Renal pelvis (tissue), 4 donors: Measurements from ENCODE around the gene ABLIM3. TPM values are rescaled to one million over a fixed set of nuclear protein-coding genes. Genes with fewer than 3 reads are reported as not detected.
"Not testable (repeated sequence)": the region's sequence is repeated elsewhere in the genome, so short reads cannot be mapped to it uniquely, and the experiment has no call there.

Source experiments
- DNase-seq: peaks from one replicate; pipeline ENCODE4 v3.0.0-alpha.2; 2013
- polyA plus RNA-seq, 3 donors: library from polyadenylated mRNA; unstranded; fragments of 120-200 nt; gene quantifications; one replicate each; pipeline ENCODE4 v1.2.1, GENCODE V29; 2013; ENCODE audit not compliant: insufficient read length in 3 of 3

Gene ABLIM3
- polyA plus RNA-seq, 3 donors: 1.1 to 1.3 (median 1.3) TPM

DNA sequence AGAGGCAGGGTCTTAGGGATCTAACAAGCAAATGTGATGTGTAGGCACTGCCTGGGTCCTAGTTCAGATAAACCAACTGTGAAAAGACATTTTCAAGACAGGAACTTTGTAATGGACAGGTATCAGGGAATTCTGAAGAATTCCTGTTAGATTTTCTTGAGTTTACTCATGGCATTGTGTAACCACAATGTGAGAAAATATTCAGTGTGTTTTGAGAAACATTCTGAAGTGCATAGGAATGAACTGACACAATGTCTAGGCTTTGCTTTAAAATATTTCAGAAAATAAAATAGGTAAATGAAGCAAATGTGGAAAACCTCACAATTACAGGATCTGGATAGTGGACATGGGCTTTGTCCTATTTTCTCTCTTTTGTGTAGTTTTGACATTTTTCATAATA lies 115.2 kb downstream of the ABLIM3 start:
- DNase-seq: no peak

- DNase-seq: no peak
Observed at GRCh38 chr5:149257131-149257530, 115.8 kb downstream of the ABLIM3 start.

DNA sequence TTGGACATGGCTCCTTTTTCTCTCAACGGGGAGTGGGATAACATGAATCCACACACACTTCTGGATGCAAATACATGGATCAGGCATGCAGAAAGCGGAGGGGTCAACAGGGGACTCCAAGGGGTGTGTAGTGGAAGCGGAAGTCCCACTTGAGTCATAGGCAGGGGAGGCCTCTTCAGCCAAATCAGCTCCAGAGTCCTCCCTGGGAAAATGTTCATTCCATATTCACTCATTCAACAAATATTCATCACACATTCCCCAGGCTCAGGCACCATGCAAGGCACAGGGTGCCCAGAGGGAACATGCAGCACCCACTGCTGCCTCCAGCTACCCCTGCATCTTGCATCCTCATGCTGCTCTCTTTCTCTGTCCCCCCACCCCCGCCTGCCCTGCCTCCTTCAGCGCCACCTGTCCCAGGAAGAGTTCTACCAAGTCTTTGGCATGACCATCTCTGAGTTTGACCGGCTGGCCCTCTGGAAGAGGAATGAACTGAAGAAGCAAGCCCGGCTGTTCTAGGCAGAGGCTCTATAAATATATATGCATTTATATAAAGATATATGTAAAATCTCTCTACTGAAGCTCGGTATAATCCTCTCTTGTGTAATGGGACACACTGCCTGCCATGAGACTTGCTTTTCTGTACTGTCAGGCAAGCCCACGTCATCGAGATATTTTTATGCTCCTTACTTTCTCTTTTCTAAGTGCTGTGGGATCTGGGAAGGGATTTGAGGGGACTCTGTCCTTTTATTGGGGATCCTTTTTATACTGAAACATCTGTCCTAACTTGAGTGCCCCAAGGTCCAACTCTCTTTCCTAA lies 116.8 kb downstream of the ABLIM3 start:
- DNase-seq: no peak

GRCh38 chr5:149260761-149261160 lies 119.5 kb downstream of the ABLIM3 start:
- no peak for DNase-seq

GRCh38 chr5:149261246-149261645 lies 120.0 kb downstream of the ABLIM3 start:
- no peak for DNase-seq

DNA sequence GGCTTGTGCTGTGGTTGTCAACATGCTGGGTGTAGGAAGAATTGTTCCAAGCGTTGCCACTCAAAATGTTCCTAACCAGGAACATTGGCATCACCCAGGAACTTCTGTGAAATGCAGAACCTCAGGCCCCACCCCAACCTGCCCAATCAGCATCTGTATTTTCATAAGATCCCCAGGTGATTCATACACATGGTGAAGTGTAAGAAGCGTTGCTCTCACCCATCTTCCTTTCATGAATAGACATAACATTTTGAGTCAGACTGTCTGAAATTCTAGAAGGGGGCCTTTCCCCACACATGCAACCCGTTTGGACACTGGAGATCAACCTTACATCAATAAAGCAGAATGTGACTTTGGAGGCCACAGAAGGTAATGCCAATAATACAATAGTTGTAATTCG lies 121.0 kb downstream of the ABLIM3 start:
- DNase-seq: no peak

DNA sequence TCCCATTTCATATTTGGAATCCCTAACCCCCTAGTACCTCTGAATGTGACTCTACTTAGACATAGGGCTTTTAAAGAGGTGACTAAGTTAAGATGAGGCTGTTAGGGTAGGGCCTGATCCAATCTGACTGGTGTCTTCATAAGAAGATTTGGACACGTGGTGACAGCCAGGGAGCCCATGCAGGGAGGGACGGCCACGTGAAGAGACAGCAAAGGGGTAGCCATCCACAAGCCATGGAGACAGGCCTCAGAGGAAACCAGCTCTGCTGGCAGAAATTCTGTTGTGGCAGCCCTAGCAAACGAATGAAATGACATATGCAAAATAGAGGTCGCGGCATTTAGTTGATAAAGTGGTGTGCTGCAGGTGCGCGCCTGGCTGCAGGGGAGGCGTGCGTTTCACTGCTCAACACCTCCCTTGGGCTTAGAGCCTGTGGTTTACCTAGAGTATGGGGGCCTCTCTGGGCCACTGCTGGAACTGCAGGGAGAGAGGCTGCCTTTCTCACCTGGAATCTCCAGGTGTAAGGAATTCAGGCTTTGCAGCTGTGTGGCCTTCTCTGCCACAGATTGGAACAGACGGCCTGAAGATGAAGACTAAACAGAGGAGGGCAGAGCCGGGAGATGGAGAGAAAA lies 123.3 kb downstream of the ABLIM3 start:
- no peak for DNase-seq

DNA sequence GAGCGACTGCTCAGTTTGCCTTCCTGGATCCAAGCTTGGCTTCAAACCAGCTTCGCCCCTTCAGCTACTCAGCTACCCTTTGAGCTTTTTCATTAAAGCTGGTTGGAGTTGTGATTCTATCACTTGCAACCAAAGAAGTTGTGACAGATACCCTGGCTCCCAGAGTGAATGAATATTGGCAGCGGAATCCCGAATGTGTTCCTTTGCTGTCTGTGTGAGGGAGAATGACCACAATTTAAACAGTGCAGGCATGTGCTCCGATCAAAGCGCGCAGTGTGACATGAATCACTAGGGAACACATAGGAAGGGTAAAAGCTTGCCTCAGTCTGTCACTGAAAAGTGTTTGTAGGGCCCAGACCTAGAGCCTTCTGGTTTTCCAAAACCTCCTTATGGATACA lies 123.8 kb downstream of the ABLIM3 start:
- no peak for DNase-seq

DNA sequence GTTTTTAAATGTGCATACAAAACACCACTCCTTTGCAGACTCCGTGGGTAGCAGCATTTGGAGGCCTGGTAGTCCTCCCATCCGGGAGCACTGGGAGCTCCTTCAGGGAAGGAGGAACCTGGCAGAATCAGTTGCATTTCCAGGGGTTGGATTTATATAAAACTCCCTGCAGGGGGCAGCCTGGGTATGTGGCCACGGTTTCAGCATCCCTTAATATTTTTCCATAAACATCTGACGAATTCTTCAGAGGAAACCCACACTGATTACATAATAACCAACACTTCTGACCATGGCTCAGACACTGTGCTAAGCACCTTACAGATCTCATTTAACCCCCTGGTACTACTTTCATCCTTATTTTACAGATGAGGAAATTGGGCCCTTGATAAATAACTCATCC lies 124.3 kb downstream of the ABLIM3 start:
- no peak for DNase-seq

- DNase-seq: no peak
Observed at GRCh38 chr5:149267241-149267973, 126.1 kb downstream of the ABLIM3 start.

GRCh38 chr5:149268928-149269557 lies 127.8 kb downstream of the ABLIM3 start:
- no peak for DNase-seq

DNA sequence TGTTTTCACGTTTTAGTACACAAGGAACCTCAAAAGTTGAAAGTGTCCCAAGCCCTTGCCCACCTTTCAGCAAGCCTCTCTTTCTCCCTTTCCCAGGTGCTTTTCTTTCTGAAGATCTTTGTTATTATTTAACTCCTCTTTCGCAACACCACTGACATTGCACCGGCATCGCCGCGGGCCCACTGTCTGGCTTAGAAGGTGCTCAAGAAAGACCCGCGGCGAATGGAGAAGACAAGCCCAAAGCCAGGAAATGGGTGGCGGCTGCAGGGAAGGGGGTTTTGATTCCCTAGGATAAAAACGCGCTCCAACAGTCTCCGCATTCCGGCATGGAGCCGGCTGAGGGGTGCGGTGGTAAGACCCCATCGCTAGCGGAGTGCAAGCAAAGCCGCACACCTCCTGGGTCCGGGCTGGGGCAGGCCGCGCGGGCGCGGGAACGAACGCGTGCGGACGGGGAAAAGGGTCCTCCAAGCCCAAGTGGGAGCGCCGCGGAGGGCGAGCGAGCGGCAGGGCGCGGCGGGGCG lies 130.0 kb downstream of the ABLIM3 start:
- no peak for DNase-seq

DNA sequence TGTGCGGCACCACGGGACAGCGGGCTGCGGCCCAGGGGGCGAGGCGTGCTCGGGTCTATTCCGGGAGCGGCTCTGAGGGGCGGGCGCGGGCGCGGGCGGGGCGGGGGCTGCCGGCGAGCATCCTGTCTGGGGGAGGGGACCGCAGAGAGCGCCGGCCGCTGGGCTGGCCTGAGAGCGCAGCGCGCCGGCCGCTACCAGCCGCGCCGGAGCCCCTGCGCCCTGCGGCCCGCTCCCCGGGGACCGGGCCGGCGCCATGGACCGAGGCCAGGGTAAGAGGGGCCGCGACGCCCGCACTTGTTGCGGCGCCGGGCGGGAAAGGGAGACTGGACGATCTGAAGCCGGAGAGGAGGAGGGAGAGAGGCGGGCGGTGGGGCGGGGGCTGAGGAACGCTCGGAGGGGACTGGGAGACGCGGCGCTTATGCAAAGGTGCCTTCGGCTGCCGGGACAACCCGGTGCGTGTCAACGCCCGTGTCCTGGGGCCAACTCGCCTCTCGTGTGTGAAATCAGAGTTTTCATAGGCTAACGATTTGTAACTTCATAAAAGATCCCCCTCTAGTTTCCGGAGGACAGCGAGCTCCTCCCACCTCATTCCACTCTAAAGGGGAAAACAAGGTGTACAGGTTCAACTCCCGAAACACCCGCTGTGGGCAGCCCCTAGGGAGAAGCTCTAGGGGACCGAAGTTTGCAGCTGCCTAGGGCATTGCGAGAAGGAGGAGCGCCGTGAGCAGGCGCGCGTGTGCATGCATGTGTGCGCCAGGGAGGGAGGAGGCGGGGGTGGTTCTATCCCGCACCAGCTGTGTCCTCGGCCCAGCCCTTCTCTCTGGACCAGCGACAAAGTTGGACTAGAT lies 130.6 kb downstream of the ABLIM3 start, which contains the start of gene AFAP1L1:
AFAP1L1 (plus strand) TSS at position 144 of the 848 bp plus-strand sequence; CDS start at position 254, 110 bp downstream.
- DNase-seq: no peak

GRCh38 chr5:149272781-149273180 lies 131.5 kb downstream of the ABLIM3 start:
- not testable (repeated sequence) for DNase-seq

GRCh38 chr5:149273237-149273636 lies 131.9 kb downstream of the ABLIM3 start:
- no peak for DNase-seq

GRCh38 chr5:149273950-149274349 lies 132.7 kb downstream of the ABLIM3 start:
- no peak for DNase-seq

DNA sequence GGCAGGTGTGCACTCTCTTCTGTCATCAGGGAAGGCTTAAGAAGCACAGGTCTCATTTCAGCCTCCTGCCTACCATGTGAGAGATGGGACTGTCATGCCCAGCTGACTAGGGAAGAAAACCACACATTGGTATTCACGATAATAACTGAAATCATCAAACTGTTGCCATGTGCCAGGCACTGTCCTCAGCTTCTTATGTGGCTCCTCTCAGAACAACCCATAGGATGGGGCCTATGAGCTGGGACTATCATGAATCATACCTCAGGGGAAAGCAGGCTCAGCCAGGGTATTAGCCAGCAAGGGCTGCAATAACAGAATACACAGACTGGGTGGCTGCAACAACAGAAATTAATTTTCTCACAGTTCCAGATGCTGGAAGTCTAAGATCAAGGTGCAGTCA lies 133.6 kb downstream of the ABLIM3 start:
- no peak for DNase-seq

- DNase-seq: no peak
Observed at GRCh38 chr5:149277801-149278200, 136.5 kb downstream of the ABLIM3 start.

GRCh38 chr5:149278451-149279210 lies 137.3 kb downstream of the ABLIM3 start:
- no peak for DNase-seq

DNA sequence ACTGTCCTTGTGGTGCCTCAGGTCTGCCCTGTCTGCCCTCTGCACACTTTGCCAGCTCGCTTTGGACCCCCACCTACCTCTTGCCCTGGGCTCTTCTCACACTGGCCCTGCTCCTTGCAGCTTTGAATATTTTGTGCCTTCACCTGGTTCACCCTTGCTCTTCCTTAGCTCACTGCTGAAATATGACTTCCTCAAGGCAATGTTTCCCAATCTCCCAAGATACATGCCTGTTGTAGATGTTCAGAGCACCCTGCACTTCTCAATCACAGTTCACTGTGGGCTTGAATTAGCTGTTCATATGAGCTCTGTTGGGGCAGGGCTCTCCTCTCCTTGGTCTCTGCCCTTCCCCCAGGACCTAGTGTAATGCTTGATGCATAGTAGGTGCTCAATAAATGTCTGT lies 138.4 kb downstream of the ABLIM3 start:
- DNase-seq: no peak
